ENCODE measurements around the gene TPSG1. TPM values are rescaled to one million over a fixed set of nuclear protein-coding genes. Genes with fewer than 3 reads are reported as not detected.
"Not testable (repeated sequence)": the region's sequence is repeated elsewhere in the genome, so short reads cannot be mapped to it uniquely, and the experiment has no call there.

The TPSG1 gene
- polyA plus RNA-seq, 5 donors, result 0.29 to 0.60 (median 0.37) TPM; not detected in 1

GRCh38 chr16:1232049-1232748 is 7.1 kb upstream of the TPSG1 start:
- DNase-seq, result not testable (repeated sequence)

GRCh38 chr16:1231301-1231700 is 6.2 kb upstream of the TPSG1 start:
- DNase-seq, result not testable (repeated sequence)

GRCh38 chr16:1230471-1231212 is 5.6 kb upstream of the TPSG1 start:
- not testable (repeated sequence) for DNase-seq

- not testable (repeated sequence) for DNase-seq
Measured at GRCh38 chr16:1230084-1230470, 5.0 kb upstream of the TPSG1 start, which contains the start of gene TPSB2. Gene TPSB2, minus strand, starts transcription at chr16:1230184. Its CDS starts 233 bp downstream, at chr16:1229951.

- not testable (repeated sequence) for DNase-seq
Measured at GRCh38 chr16:1229476-1229875, 4.4 kb upstream of the TPSG1 start.

GRCh38 chr16:1228227-1228626 is 3.2 kb upstream of the TPSG1 start:
- DNase-seq, result not testable (repeated sequence)

GRCh38 chr16:1226692-1227091 is 1.6 kb upstream of the TPSG1 start:
- DNase-seq, result not testable (repeated sequence)

GRCh38 chr16:1225728-1226311 is 752 bp upstream of the TPSG1 start:
- DNase-seq, result not testable (repeated sequence)

- no peak for DNase-seq
Measured at GRCh38 chr16:1224558-1224957, 510 bp downstream of the TPSG1 start.

- no peak for DNase-seq
Measured at GRCh38 chr16:1223355-1224214, 1.5 kb downstream of the TPSG1 start.

GRCh38 chr16:1222553-1223354 is 2.3 kb downstream of the TPSG1 start:
- DNase-seq, result no peak

- DNase-seq, result no peak
Measured at GRCh38 chr16:1221628-1222552, 3.2 kb downstream of the TPSG1 start.

GRCh38 chr16:1220841-1221627 is 4.0 kb downstream of the TPSG1 start:
- DNase-seq, result no peak

- no peak for DNase-seq
Measured at GRCh38 chr16:1220098-1220728, 4.9 kb downstream of the TPSG1 start.

- no peak for DNase-seq
Measured at GRCh38 chr16:1218930-1219611, 6.0 kb downstream of the TPSG1 start.

- no peak for DNase-seq
Measured at GRCh38 chr16:1218061-1218929, 6.8 kb downstream of the TPSG1 start.

- no peak for DNase-seq
Measured at GRCh38 chr16:1217526-1217925, 7.5 kb downstream of the TPSG1 start.

Measured in right lung (tissue), 5 donors.